ENCODE data around the gene WWOX. TPM values are rescaled to one million over a fixed set of nuclear protein-coding genes. Genes with fewer than 3 reads are reported as not detected.

Gene WWOX
- total RNA-seq, 1 donor from 2014 or later: 43.2 TPM

DNA sequence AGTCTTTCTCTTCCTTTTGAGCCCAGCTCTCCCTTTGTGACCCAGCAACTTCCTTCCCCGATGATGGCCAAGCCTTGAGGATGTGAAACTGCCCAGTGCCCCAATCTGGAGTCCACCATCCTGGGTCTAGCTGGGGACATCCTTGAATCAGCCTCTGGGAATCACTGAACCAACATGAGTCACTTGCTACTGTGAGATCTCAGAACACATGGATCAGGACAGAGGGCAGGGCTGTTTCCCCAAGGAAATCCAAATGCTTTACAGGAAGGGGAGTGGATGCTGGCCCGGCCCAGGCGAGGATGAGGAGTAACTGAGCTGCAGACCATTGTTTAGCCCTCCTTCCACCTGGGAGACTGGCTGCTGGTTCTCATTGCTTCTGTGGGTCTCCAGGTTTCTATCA lies 547.6 kb downstream of the WWOX start:
- peaks cover 7% of the 10 kb centered on the region for H3K4me1 Mint-ChIP-seq (ENCODE audit: low read depth)
- H3K27ac Mint-ChIP-seq: no peak overlapping the region
- no peaks in the 10 kb centered on the region for H3K9me3 Mint-ChIP-seq (ENCODE audit: low read depth)
- peaks cover 12% of the 10 kb centered on the region for H3K27me3 Mint-ChIP-seq
- no peak overlapping the region for H3K4me3 Mint-ChIP-seq (ENCODE audit: low read depth)
- TF ChIP-seq, protein P1, sequence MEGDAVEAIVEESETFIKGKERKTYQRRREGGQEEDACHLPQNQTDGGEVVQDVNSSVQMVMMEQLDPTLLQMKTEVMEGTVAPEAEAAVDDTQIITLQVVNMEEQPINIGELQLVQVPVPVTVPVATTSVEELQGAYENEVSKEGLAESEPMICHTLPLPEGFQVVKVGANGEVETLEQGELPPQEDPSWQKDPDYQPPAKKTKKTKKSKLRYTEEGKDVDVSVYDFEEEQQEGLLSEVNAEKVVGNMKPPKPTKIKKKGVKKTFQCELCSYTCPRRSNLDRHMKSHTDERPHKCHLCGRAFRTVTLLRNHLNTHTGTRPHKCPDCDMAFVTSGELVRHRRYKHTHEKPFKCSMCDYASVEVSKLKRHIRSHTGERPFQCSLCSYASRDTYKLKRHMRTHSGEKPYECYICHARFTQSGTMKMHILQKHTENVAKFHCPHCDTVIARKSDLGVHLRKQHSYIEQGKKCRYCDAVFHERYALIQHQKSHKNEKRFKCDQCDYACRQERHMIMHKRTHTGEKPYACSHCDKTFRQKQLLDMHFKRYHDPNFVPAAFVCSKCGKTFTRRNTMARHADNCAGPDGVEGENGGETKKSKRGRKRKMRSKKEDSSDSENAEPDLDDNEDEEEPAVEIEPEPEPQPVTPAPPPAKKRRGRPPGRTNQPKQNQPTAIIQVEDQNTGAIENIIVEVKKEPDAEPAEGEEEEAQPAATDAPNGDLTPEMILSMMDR (IDR thresholded peaks at IDR 0.05; ENCODE audit: unreplicated experiment): no peak
- DNase-seq (ENCODE audit: low spot score, unreplicated experiment): no peak
- no peaks in the 10 kb centered on the region for H3K36me3 Mint-ChIP-seq (ENCODE audit: insufficient read depth)

DNA sequence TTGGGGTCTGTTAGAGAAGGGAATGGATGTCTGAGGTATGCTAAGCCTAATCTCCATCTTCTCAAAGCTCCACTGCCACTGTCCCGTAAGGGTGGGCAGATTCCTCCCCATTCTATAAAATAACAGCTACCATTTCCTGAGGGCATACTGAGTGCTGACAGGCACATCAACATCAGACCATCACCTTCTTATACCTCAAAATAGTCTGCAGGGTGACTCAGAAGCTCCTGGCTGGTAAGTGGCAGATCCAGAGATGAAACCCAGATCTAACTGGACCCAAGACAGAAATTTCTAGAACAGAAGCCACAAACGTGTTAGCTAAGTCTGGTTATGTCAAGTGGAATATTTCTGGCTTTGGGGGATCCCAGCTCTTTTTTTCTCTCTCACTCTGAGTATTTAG lies 548.0 kb downstream of the WWOX start:
- no peaks in the 10 kb centered on the region for H3K9me3 Mint-ChIP-seq (ENCODE audit: low read depth)
- peaks cover 7% of the 10 kb centered on the region for H3K27me3 Mint-ChIP-seq
- DNase-seq (ENCODE audit: low spot score, unreplicated experiment): no peak
- H3K36me3 Mint-ChIP-seq (ENCODE audit: insufficient read depth): no peaks in the 10 kb centered on the region
- TF ChIP-seq, protein P1 (IDR thresholded peaks at IDR 0.05; ENCODE audit: unreplicated experiment): no peak
- H3K4me3 Mint-ChIP-seq (ENCODE audit: low read depth): no peak overlapping the region
- H3K4me1 Mint-ChIP-seq (ENCODE audit: low read depth): peaks cover 7% of the 10 kb centered on the region
- no peak overlapping the region for H3K27ac Mint-ChIP-seq

DNA sequence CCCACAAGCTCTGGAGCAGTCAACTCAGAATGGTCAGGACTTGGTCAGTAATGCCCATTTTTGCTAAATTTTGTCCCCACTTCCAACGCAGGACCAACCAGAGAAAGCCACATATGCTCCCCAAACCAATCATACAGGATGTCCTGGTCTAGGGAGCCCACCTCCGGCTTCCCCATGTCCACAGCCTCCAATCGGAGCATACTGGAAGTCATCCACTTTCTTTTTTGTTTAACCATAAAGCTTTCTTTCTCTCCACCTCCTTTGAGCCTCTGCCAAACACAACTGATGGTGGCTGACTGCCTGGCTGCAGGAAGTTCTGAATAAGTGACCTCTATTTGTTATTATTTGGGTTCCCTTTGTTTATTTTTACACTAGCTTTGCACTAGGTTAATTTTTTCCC lies 549.1 kb downstream of the WWOX start:
- Mint-ChIP-seq H3K27ac (no peak overlapping the region), H3K36me3 (ENCODE audit: insufficient read depth) (no peaks in the 10 kb centered on the region), H3K27me3 (peaks cover 5% of the 10 kb centered on the region), H3K9me3 (ENCODE audit: low read depth) (no peaks in the 10 kb centered on the region), H3K4me1 (ENCODE audit: low read depth) (no peaks in the 10 kb centered on the region), H3K4me3 (ENCODE audit: low read depth) (no peak overlapping the region)
- TF ChIP-seq, protein P1 (IDR thresholded peaks at IDR 0.05; ENCODE audit: unreplicated experiment): no peak
- no peak for DNase-seq (ENCODE audit: low spot score, unreplicated experiment)

DNA sequence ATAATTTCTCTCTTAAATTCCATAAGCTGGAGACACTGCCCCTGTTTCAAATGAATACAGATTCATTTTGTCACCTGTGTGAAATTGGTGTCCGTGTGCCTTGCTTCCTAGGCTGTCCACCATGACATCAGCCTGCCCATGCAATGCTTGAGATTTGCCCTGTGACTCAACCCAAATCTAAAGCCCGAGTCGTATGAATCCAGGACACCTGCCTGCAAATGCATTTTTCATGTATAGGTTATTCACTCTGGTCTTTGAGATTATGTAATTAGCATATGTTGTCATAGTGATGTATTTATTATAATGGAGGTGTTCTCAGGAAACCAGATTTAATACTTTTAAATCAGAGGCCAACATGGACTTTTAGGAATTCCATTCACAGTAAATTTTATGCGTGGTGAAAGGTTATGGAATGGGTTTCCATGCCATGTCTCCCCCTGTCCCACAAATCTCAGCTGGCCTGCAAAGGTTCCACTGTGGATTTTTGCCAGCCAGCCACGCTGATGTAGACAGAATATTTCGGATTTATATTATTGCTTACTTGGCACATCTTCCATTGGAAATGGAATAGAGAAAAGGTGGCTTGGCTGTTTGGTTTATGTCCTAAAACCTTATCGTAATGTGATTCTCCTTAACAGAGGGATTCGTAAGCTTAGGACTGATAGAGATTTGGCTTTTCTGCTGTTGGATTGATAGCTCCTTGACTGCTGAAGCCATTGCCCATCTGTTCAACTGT lies 551.1 kb downstream of the WWOX start:
- no peak for DNase-seq (ENCODE audit: low spot score, unreplicated experiment)
- Mint-ChIP-seq H3K27me3 (peaks cover 2% of the 10 kb centered on the region), H3K9me3 (ENCODE audit: low read depth) (no peaks in the 10 kb centered on the region), H3K4me3 (ENCODE audit: low read depth) (no peak overlapping the region), H3K27ac (no peak overlapping the region), H3K36me3 (ENCODE audit: insufficient read depth) (no peaks in the 10 kb centered on the region), H3K4me1 (ENCODE audit: low read depth) (peaks cover 5% of the 10 kb centered on the region)
- TF ChIP-seq, protein P1 (IDR thresholded peaks at IDR 0.05; ENCODE audit: unreplicated experiment): no peak

DNA sequence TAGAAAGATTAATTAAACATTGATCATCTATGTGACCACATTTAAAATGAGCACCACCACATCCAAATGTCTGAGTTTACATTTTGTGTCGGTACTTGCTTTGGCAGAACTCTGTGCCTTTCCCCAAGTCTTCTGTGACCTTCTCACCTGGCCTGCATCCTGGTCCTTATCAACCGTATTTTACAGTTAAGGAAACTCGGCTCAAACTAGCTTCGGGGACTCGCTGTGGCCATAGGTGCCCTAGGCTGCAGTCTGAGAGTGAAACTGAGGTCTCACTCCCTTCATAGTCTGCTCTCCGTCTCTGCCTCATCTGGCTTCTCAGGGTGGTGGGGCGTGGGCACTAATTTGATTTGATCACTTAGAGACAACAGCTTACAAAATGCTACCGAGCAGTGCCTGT lies 555.5 kb downstream of the WWOX start:
- TF ChIP-seq, protein P1 (IDR thresholded peaks at IDR 0.05; ENCODE audit: unreplicated experiment): no peak
- DNase-seq (ENCODE audit: low spot score, unreplicated experiment): no peak
- no peak overlapping the region for H3K27ac Mint-ChIP-seq
- H3K36me3 Mint-ChIP-seq (ENCODE audit: insufficient read depth): no peaks in the 10 kb centered on the region
- no peaks in the 10 kb centered on the region for H3K27me3 Mint-ChIP-seq
- peaks cover 18% of the 10 kb centered on the region for H3K4me1 Mint-ChIP-seq (ENCODE audit: low read depth)
- no peak overlapping the region for H3K4me3 Mint-ChIP-seq (ENCODE audit: low read depth)
- no peaks in the 10 kb centered on the region for H3K9me3 Mint-ChIP-seq (ENCODE audit: low read depth)
